HG03196 (cell line): Measurements from ENCODE around the gene PPP2R2C.

Experiments used
- ATAC-seq: cut with Tn5 transposase; IDR thresholded peaks from one replicate; pipeline ENCODE4 v1.9.1; 2021; ENCODE audit not compliant: unreplicated experiment

Gene PPP2R2C

DNA sequence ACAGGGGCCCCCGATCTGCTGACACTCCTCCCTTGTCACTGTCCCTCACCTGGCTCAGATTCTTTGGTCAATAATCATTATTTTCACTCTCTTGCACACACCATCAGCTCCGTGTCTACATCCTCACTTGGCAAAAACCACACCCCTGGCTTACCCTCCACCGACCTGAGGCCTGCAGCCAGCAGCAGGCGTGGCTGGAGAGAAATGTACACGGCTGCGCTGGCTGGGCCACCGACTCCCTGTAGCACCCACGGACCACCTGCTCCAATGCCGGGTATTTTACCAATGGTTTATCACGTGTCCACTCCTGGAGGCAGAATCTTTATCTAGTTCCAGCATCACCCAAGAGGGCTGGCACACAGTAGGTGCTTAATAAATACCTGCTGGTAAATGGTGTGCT, 104.3 kb downstream of the PPP2R2C start:
- ATAC-seq, result no peak

DNA sequence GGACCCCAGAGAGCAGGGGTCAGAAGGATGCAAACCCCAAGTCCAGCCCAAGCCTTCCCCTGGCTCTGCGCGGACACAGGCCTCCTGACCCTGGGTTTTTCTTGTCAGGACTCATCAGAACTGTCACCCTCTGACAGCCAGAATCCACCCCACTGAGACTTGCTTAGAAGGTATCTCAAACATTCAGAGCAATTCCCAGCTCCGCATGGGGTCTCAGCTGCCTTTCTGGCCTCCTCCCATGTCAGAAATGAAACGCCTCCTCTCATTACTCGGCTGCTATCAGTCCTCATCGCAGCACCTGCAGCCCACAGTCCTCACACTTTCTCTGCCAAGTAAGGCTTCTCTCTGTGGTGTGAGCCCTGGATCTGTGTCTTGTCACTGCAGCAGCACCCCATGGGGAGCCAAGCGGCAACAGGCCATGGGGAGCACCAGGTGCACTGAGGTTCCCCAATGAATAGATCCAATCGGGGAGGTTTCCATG, 105.0 kb downstream of the PPP2R2C start:
- ATAC-seq, result no peak

DNA sequence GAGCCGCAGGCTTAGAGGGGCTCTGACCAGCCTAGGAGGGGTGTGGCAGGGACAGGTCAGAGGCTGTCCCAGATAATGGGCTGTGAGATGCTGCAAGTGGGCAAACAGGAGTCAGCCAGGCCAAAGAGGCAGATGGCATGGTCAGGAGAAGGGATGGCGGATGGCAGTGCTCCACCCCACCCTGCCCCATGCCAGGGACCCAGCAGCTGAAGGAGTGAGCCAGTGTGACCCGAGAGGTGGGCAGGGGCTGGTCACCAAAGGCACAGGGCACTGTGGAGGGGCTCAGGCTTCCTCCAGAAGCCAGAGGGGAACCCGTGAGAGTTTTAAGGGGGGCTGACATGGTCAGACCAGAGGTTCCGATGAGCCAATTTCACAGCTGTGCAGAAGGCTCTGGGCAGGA, 105.8 kb downstream of the PPP2R2C start:
- ATAC-seq, result no peak

DNA sequence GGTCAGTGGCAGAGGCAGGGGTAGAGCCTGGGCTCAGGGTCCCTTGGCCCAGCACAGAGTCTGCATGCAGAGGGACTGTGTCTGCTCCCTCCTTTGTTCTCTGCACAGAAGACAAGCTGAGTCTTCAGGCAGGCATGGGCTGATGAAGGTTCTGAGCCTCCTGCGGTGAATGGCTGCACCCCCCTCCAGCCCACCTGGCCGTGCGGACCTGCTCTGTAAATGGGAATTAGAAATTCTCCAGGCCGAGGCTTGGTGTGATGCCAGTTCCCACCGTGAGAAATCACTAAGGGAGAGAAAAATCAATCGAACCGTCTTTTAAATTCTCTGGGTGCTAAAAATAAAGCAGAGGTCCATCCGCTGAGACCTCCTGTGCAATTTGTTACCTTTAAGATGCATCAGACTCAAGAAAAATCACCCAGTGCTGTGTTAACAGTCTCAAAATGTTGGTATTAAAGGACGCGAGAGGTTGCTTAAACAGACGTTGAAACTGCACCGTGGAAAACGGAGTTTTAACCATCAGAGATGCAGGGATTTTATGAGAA, 106.8 kb downstream of the PPP2R2C start:
- no peak for ATAC-seq

DNA sequence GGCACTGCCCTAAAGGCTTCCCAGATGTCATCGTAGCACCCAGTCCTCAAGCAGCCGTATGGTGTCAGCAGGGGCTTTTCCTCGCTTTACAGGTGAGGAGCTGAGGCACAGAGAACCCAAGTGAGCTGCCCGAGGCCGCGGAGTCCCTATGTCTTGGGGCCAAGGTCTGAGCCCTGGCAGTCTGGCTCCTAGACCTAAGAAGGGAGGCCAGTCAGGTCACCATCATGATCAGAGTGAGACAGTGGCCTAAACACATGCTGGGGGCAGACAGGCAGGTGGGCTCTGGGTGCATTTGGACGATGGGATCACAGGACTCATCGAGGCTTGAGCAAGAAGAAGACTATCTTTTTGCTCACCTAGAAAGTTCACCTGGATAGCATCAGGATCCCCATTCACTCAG, 107.8 kb downstream of the PPP2R2C start:
- ATAC-seq, result no peak

DNA sequence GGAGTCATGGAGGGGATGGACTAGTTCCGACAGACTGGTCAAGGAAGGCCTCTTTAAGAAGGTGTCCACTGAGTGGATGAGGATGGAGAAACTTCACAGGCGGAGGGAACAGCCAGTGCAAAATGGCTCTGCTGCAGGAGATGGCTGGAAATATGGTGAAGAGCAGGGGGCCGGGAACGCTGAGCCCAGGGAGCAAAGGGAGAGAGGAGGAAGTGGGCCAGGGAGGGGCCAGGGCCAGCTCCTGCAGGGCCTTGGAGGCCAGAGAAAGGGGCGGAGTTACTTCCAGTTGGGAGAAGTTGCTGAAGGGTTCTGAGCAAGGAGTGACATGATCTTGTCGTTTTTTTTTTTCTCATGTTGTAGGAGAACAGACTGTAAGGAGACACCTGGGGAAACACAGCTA, 108.3 kb downstream of the PPP2R2C start:
- no peak for ATAC-seq

DNA sequence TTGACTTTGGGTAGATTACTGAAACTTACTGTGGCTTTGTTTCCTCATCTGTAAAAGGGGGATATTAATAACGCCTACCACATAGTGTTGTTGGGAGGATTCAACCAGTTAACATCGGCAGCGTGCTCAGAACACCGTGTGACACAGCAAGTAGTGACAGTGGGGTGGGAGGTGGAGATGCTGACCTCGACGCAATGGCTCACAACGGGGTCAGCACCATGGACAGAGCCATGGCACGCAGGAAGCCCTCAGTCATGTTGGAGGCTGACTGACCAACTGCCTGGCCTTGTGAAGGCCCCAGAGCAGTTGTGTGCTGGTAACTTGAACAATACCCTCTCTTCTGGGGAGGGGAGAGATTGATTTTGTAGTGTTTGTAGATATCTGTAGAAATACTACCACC, 109.5 kb downstream of the PPP2R2C start:
- ATAC-seq, result no peak

DNA sequence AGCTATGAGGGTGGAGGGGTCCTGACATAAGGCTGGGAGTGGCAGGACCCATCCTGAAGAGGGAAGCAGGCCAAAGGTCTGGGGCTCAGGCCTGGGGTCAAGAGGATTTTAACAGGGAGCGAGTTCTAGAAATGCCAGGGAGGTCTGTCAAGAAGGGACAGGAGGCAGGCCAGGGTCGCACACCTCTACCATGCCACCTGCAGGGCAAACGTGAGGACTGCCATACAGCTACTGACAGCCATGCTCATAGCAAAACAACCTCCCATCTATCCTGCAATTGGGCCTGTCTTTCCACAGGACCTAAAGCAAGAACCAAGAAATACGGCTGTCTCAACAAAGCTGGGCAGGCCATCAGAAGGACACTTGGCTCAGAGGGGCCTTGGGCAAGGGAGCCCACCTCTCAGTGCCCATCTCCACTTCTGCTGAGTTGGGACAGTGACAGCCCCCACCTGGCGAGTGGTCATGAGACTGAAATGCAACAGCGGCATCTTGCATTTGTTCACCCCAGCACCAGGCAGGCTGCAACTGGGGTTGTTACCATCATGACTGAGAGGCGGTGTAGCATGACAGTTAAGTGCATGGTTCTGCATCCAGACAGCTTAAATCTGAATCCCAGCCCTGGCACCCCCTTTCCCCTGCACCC, 110.0 kb downstream of the PPP2R2C start:
- no peak for ATAC-seq

DNA sequence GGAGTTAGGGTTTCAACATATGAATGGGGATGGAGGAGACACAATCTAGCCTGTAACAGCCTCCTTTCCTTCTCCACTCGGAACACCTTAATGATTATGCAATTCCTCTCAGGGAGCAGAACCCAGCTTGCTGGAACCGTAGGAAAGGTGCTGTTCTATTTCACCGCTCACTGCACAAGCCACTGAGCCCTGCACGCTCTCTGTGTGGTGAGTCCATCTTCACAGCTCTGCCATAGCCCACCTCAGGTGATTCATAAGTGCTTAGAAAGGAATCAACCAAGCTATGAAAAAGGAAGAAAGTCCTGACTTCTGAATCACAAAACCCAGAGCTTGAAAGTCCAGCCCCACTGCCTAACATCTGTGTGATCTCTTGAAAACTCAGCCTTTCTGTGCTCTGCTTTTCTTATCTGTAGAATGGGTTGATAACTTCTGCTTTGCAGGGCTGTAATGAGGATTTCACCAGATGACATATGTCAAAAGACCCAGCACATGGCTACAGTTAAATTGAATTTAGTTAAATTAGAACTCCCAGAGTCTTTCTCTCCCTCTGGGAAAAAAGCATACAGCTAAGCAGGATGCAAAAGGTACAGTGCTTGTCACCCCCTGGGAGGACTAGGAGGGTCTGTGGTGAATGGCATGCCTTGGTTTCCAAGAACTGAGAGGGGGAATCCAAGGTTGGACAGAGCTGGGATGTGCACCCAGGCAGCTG, 111.2 kb downstream of the PPP2R2C start:
- ATAC-seq, result no peak

DNA sequence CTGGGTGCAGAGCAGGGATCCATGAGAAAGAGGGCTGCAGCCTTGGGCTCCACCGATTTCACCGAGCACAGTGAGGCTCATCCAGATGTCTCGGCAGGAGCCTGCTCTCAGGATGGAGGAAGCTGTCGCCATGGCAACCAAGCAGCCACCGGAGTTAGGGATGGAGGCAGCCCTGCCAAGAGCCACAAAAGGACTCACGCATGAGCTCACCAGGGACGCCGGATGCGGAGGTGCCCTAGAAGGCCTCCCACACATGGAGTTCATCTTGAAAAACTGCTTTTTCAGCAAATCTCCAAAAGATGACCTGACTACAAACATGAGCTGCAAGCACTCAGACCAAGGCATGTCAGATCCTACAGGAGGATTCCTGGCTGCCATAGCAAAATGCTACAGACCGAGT, 112.0 kb downstream of the PPP2R2C start:
- ATAC-seq, result no peak

DNA sequence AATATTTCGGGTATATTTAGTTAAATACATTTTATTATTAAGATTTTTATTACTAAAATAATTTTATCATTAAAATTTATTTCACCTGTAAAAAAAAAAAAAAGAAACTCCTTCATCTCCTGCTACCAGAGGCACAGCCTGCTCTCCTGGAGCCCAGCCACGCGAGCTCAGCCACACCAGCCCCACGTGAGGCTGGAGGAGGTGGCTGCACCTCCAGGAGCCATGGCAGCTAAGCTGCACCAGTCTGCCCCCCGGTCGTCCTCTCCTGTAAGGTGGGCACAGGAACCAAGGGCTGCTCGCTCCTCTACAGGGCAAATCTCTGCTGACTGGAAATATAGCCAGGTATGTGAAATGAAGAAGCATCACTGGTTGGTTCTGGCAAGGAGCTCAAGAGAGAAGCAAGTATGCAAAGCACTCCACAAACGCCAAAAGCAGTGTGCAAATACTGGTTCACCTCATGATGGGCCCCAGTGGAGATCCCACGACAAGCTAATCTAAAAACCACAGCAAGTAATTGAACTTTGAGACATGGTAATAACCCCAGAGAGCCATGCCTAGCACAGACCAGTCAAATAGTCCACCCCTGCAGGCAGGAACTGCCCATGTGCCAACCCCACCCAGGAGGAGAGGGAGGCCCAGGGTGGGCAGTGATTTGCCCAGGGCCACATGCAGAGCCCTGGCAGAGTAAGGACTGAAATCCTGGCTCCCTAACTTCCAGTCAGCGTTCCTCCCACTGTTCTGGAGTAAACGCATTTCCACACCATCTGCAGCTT, 112.7 kb downstream of the PPP2R2C start:
- no peak for ATAC-seq

DNA sequence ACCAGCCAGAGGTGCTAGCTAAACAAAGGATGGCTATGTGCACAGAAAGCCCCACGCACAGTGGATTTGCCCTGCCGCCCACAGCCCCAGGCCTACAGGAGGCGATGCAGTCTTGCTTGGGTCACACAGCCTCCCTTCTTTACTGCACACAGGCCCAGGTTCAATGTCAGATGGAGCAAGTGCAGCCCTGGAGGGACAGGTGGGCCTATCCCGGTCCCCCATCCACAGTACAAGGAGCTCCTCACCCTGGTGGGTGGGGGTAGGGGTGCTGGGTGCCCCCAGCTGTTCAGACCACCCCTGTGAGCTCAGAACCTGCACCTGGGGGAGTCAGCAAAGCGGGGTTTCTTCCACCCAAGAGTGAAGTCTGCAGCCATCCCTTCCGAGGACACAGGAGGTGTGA, 114.9 kb downstream of the PPP2R2C start:
- ATAC-seq, result no peak

DNA sequence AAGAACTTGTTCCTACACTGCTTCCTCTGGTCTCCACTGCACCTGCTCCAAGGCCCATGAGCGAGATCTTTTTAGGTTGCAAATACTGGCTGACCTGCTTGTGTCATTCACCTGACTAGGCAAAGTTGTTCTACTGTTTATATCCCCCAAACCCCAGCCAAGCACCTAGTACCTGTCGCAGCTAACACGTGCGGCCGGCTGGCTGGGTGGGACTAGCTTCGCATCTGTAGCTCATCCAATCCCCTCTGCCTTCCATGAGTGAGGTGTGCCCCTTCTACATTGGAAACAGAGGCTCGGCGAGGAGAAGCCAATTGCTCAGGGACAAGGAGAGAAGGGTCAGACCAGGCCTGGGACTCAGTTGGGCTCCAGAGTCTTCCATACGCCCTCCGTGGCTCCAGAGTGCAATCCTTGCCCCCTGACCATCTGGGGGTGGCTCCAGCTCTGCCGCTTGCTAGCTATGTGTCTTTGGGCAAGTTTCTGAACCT, 116.3 kb downstream of the PPP2R2C start:
- no peak for ATAC-seq

DNA sequence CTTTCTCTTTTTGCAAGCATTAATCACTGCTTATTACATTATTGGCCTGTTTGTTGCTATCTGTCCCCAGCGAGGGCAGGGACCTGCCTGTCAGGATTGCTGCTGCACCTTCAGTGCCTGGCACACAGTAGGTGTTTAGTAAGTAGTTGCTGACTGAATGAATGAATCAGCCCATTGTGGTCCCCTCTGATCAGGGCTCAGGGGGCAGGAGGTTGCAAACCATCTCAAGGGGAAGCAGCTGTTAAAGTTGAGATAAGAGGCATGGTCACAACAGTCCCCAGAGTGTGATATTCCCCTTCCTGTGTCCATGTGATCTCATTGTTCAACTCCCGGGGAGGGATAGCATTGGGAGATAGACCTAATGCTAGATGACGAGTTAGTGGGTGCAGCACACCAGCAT, 117.4 kb downstream of the PPP2R2C start:
- ATAC-seq, result no peak

DNA sequence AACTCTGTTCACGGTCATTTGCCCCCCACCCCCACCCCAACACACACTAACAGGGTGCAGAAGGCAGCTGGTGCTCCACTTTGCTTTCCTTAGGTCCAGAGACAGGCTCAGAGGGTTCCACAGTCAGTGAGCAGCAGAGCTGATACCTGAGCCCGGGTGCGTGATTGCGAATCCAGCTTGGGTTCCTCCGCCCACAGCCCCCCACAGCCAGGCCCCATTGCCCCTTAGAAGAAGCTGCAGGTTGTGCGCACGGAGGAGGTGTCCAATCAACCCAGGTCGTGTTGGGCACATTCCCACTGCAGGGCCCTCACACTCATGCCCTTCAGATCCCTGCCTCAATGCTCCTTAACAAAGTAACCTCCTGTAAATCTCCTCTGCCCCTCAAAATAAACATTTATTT, 117.8 kb downstream of the PPP2R2C start:
- no peak for ATAC-seq

DNA sequence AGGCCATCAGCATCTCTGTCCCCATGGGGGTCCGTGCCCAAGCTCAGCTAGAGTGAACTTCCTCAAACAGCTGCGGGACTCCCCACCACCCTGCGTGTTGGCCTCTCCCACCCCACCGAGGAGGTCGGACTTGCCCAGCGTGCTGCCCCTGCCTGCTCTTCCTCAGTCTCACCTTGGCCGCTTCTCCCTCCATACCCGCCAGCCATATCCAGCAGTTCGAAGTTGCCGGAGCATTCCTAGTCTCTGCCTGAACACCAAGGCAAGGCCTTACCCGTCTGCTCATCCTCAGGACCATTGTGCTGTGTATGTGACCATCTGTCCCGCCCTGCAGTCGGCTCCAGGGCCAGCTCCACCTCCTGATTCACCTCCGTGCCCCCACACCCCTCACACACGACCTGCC, 118.3 kb downstream of the PPP2R2C start:
- no peak for ATAC-seq

DNA sequence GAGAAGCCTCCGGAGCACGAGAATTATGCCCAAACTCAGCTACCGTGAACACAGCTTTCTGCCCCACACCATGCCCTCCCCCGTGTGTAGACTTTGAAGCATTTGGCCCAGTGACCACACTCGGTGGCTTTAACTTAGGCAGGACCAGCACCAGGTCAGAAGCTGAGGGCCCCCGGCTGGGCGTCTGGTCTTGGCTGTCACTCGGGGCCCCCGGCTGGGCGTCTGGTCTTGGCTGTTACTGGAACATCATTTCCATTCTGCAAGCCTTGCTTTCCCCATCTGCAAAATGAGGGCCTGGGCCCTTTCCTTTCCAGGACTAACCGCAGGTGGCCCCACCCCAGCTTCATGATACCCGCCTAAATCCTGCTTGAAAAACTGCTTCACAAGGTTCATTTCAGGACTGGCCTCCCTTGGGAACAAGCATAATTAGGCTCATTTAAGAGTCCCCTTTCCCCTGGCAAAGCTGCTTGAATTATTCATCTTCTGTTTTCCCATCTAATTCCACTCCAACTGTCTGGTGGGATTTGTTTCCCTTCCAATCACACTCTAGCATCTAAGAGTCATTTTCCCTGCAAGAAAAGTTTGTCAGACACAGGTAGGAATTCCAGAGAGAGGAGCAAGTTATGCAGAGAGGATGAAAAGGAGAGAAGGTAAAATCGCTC, 120.3 kb downstream of the PPP2R2C start:
- ATAC-seq, result no peak

DNA sequence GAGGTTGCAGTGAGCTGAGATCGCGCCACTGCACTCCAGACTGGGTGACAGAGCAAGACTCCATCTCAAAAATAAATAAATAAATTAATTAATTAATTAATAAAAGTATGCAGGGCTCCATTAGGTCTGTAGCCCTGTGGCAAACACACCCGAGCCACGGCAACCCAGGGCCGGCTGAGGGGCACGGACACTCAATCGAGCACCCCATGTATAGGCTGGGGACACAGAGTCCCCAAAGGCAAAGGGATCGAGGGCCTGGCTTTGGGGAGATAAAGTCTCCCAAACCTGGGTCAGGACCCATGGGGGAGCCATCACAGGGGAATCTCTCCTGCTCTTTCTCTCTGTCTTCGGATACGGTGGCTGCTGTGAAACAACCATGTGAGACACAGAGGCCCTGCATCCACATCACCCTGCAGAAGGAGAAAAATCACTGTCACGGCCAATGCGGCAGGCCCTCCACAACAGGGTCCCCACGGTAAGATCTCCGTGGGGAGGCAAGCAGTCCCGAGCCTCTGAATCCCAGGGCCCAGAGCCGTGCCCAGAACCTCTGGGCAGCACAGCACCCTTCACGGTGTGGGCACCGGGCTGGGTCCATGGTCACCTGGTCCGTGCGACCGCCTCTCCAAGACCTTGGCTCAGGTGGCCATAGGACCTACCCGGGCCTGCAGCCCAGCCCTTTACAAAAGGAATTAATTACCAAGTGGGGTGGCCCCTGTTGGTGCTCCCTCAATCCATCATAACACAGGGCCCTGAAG, 121.0 kb downstream of the PPP2R2C start:
- ATAC-seq, result no peak

DNA sequence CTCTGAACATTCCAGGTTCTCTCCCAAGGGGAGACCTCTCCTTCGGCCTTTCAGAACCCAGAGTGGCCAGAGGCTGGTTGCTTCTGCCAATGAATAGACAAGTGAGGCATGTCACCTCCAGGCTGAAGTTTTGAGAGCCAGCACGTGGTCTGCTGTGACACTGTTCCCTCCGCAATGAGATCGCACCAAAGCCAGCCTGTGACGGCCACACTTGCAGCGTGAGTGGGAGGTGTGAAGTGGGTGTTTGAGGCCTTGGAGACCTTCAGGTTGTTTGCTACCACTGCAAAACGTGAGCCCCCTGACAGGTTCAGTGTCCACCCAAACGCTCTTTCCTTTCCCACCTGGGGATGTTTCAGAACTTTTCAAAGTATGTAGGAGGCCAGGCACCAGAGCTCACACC, 121.8 kb downstream of the PPP2R2C start:
- no peak for ATAC-seq

DNA sequence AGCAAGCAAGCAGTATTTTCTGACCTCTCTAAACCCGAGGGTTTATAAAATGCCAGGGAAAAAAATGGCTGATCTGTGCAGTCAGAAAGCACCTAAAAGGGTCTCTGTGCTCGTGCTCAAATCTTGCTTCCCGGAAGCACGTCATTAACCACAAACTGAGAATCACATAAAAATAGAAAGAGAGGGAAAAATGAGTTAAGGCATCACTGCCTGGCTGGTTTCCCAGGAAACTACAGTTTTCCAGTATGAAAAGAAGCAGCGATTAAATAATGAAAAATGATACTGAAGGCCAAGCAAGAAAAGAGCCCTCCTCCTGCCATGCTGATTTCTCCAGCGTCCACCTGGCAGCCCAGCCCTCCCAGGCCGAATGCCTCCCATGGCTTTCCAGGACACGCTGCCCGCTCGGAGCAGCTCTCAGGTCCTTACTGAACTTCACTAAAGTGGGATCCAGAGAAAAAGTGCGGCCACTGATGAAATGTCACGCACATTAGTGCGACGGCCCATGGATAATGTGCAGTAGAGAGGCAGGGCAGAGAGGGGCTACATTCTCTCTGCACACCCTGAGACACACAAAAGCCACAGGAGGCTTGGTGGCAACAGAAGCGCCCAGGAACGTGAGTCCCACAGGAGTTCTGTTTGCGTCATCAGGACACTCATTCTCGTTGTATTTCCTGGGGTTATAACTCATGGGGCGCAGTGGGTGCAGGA, 122.4 kb downstream of the PPP2R2C start:
- ATAC-seq, result no peak
